Stromal cell of bone marrow (primary cell): ENCODE data around the gene FUNDC2.

Experiments
- DNase-seq: peaks from one replicate; pipeline ENCODE4 v3.0.0-alpha.2; 2012; ENCODE audit warnings: low read depth

The FUNDC2 gene

DNA sequence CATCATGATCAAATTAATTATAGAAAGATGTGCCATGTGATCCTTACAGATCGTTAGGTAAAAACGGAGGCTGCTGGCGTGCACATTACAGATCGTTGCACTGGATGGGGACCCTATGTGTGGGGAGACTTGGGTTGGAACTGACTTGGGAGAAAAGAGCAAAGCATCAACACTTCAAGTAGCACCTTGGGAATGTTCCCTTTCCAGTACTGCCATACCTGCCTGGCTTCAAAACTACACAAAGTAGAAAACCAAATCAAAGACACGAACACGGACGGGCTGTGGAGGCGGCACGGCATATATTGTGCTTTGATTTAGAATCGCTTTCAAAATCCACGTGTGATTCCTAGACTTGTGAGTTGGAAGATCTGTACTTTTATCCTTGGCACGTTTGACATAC is 43.4 kb downstream of the FUNDC2 start:
- DNase-seq: no peak

DNA sequence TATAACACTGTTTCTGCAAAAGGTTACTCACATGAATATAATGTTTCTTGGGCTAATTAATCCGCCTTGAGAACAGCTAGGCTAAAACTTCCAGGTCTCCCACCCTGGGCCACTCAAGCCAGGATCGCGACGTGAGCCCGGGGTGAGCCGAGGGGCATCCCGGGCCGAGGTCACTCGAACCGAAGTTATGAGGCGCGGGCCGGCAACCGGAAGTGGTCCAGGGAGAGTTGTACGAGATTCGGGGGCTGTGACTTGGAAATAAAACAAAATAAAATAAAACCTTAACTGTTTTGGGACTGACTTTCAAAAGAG is 44.0 kb downstream of the FUNDC2 start:
- DNase-seq: no peak

DNA sequence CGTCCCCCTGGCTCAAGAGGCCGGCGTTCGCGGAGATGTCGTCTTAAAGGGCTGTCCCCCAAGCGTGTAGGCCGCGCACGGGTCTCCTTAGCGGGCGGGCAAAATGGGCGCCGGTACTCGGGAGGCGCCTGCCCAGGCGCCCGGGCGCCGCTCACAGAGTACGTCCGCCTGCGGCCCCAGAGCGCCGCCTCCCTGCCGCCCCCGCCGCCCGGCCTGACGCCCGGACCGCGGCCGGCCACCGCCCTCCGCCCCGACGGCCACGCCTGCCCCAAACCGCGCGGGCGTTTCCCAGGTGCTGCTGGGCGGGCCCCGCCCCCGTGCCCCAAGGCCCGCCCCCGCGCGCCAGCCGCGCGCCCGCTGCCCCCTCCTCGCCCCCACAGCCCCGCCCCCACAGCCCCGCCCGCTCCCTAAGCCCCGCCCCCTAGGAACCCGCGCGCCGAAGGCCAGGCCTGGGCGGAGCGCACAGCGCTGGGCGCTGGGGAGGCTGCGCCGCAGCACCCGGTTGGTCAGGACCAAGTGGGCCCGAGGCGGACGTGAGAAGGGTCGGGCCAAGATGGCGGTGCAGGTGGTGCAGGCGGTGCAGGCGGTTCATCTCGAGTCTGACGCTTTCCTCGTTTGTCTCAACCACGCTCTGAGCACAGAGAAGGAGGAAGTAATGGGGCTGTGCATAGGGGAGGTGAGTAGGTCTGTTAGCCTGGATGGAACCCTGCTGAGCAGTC is 44.5 kb downstream of the FUNDC2 start, which contains the start of the genes BRCC3, CMC4 and MTCP1:
TSS of gene BRCC3 (plus strand) at position 534 of the 719 bp plus-strand sequence. CDS start at position 554, 20 bp downstream.
TSS of gene CMC4 (minus strand) at position 162 of the 719 bp plus-strand sequence. CDS start 7,113 bp downstream, outside the sequence.
TSS of gene MTCP1 (minus strand) at position 162 of the 719 bp plus-strand sequence. CDS start 5,126 bp downstream, outside the sequence.
- DNase-seq: peak; percentile 43

DNA sequence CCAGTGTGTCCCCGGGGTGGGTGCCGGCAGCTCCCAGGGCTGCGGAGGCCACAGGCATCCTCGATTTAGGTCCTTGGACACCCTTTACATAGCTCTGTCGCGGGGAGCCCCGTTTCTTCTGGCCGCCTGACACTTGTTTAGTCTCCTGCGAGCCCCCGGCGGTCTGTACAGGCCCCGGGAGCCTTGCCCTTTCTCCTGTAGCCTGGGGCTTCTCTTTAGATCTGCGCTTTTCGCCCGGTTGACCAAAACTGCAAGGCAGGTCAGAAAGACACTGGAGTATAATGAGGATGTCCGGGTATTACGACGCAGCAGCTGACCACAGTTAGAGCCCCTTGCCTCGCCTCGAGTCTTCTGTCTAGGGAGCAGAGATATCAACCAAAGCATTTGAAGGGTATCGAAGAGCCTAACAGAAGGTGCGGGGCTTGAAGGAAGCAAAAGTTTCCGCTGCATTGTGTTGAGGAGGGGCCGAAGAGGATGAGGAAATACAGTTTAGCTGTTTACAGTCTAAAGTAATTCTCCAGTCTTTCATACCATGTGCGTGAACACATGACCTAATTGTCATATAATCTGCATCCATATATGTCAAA is 45.1 kb downstream of the FUNDC2 start:
- DNase-seq: no peak

DNA sequence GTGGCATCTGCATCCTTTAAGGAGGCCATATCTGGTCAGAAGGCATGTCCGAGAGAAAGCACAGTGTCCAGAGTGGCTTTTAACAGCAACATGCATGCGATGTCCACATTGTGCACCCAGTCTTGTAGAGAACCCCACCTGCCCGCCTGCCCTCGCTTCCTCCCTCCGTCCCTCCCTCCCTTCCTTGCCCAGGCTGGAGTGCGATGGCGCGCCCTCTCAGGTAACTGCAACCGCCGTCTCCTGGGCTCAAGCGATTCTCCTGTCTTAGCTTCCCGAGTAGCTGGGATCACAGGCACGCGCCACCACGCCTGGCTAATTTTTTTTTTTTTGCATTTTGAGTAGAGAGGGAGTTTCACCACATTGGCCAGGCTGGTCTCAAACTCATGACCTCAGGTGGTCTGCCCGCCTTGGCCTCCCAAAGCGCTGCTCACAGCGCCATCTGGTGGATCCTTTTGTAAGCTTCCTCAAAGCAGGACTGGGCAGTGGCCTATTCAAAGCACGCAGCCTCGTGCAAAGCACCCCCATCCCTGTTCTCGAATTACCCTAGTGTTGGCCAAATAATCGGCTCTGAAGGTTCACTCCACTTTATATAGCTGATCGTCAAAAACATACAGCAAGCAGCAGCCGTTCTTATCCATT is 59.7 kb downstream of the FUNDC2 start:
- DNase-seq: no peak

DNA sequence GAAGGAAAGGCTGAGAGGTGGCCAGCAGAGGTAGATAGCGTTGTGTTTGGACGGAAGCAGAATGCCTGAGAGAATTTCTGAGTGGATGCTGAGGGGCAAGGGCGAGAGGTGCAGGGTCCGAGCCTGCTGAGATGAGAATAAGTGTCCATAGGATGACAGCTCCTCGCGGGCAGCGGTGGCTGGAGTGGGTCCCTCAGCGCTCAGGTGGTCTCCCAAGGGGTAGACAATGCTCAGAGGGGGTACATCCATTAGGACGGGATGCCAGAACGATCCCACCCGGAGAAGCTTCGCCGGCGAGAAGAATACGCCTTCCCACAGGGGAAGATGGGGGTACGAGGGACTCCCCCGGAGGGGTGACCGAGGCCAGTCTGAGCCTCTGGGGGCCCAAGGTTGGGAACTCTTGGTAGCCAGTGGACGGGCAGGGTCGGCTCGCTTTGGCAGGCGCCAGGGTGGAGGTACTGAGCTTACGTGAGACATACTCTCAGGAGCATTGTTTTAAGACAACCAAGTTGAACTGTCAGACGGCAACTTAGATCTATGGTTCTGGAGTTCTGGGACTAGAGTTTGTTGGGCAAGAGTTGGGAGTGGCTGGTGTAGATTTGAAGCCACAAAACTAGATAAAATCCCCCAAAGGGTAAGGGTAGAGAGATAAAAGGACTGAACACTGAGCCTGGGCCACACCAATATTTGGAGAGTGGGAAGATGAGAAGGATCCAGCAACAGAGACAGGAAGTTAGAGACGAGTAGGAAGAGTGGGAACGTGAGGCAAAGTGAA is 60.5 kb downstream of the FUNDC2 start:
- no peak for DNase-seq

DNA sequence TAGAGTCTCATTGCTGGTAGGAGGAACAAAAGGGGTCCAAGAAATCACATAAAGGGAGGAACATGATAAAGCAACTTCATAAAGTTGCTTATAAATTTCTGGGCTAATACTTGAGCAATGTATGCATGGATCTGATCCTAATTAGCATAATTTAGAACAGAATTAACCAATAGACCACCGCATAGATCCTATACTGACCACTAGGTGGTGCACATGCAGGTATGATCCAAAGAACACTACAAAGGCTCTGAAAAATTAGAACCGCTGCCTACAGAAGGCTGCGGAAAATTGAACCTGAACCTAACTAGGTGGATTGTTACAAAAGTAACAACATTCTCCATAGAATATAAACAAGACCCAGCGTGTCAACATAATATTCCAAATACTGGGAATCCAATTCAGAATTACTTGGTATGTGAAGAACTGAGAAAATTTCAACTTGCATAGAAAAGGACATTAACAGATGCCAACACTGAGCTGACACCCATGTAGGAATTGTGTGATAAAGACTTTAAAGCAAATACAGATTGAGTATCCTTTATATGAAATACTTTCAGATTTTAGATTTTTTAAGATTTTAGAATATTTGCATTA is 67.9 kb downstream of the FUNDC2 start:
- DNase-seq: no peak

DNA sequence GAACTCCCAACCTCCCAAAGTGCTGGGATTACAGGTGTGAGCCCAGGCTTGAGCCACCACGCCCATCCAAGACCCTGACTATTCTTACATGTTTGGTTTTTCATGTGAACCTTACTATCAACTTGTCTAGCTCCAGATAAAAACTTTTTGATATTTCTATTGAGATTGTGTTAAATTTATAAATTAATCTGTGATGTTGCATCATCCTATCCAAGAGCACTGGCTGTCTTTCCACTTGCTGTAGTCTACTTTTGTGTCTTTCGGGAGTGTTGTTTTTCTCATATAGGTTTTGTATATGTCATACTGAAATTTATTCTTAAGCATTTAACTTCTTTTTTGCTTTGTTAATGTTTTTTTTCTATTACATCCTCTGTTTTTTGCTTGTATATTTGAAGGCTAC is 79.3 kb downstream of the FUNDC2 start:
- DNase-seq: no peak

DNA sequence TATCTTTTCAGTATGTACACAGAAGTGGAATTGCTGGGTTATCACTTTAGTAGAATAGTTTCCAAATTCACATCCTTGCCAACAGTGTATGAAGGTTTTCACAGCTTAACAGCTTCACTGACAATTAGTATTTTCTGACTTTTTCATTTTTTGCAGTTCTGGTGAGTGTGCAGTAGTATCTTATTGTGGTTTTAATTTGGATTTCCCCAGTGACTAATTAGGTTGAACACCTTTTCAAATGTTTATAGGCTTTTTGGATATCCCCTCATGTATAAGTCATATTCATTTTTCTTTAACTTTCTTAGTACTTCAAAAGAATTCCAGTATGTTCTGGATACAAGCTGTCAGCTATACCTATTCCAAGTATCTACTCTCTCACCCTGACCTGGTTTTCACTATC is 81.8 kb downstream of the FUNDC2 start:
- DNase-seq: no peak
